Endothelial cell of umbilical vein (primary cell): ENCODE results near the gene EPS8. TPM values are rescaled to one million over a fixed set of nuclear protein-coding genes. Genes with fewer than 3 reads are reported as not detected.

Experiments used
- BruUV-seq: library from RNA; stranded (reverse); fragments of 400-500 nt; replicated peaks from 2 replicates; lab custom pipeline; 2021; lab: Mats Ljungman, UMichigan
- CTCF ChIA-PET: fragments of 300-600, 350-600 bp; sonication (Branson Sonifier 250); formaldehyde crosslinking; loops from one replicate; lab custom pipeline; 2021; ENCODE audit warnings: antibody characterized with exemption, inconsistent platforms; lab: Charles Lee
- POLR2A ChIA-PET: fragments of 300-600, 350-600 bp; sonication (Branson Sonifier 250); formaldehyde crosslinking; loops from one replicate; lab custom pipeline; 2021; ENCODE audit warnings: antibody characterized with exemption, inconsistent platforms; lab: Charles Lee
- DNase-seq: peaks from one replicate; pipeline ENCODE4 v3.0.0-alpha.2; 2011; ENCODE audit warnings: low read depth, low spot score
- FAIRE-seq: peaks from 2 replicates; lab custom pipeline; 2011; peaks lifted over from hg19 to GRCh38; lab: Jason Lieb, UNC
- H2AFZ ChIP-seq: 2 replicates; pipeline ENCODE4 v1.6.0; 2012; ENCODE audit warnings: low read depth, low read length, control low read depth, inconsistent platforms
- H3K27ac ChIP-seq: 2 replicates; pipeline ENCODE4 v1.5.1; 2011; ENCODE audit warnings: low read depth, mild to moderate bottlenecking, control low read depth, low read length, moderate library complexity; ENCODE audit not compliant: insufficient read depth
- H3K27me3 ChIP-seq, 2 experiments: 2 replicates each; pipeline versions ENCODE4 v1.6.0 to v1.6.1; 2011; ENCODE audit warnings: low read length in 2 of 2, mixed read lengths in 1 of 2; ENCODE audit not compliant: control insufficient read depth in 2 of 2, insufficient read depth in 2 of 2
- H3K36me3 ChIP-seq, 2 experiments: 2 replicates in 1 of 2; 3 replicates in 1 of 2; pipeline ENCODE4 v1.5.1; 2011; ENCODE audit warnings: low read length in 2 of 2, mild to moderate bottlenecking in 1 of 2, moderate library complexity in 1 of 2; ENCODE audit not compliant: control insufficient read depth in 2 of 2, insufficient read depth in 2 of 2; ENCODE audit errors: extremely low read depth in 1 of 2
- H3K4me1 ChIP-seq: 3 replicates; pipeline ENCODE4 v1.5.1; 2011; ENCODE audit warnings: mild to moderate bottlenecking, low read length; ENCODE audit not compliant: control insufficient read depth, insufficient read depth; ENCODE audit errors: extremely low read depth
- H3K4me2 ChIP-seq: 2 replicates; pipeline ENCODE4 v1.6.1; 2011; ENCODE audit warnings: low read length, control low read depth, mixed read lengths; ENCODE audit not compliant: insufficient read depth
- H3K4me3 ChIP-seq, 3 experiments: fragments of 200-600 bp in 1 of 3; sonication (generic), shearing (Covaris generic) in 1 of 3; replicated peaks in 1 of 3; 2 replicates each; pipeline ENCODE4 v1.5.1; 2011 to 2016; ENCODE audit warnings: control low read depth in 3 of 3, low read length in 3 of 3, mild to moderate bottlenecking in 2 of 3, inconsistent platforms in 1 of 3, low read depth in 1 of 3, moderate library complexity in 1 of 3; ENCODE audit not compliant: insufficient read depth in 1 of 3
- H3K79me2 ChIP-seq: 2 replicates; pipeline ENCODE4 v1.6.0; 2012; ENCODE audit warnings: low read length, inconsistent platforms; ENCODE audit not compliant: control insufficient read depth, insufficient read depth
- H3K9ac ChIP-seq: replicated peaks from 2 replicates; pipeline ENCODE3; 2011; ENCODE audit warnings: low read length, control low read depth; ENCODE audit not compliant: insufficient read depth; ENCODE audit errors: extremely low read depth
- H3K9me1 ChIP-seq: replicated peaks from 3 replicates; pipeline ENCODE4 v1.6.0; 2011; ENCODE audit warnings: mild to moderate bottlenecking, low read length; ENCODE audit not compliant: control insufficient read depth, insufficient read depth; ENCODE audit errors: extremely low read depth
- H3K9me3 ChIP-seq: replicated peaks from 2 replicates; pipeline ENCODE4 v1.5.1; 2012; ENCODE audit warnings: low read length, inconsistent platforms; ENCODE audit not compliant: control insufficient read depth, insufficient read depth
- H4K20me1 ChIP-seq: replicated peaks from 2 replicates; pipeline ENCODE3; 2011; ENCODE audit warnings: mild to moderate bottlenecking, low read length; ENCODE audit not compliant: control insufficient read depth, insufficient read depth; ENCODE audit errors: extremely low read depth
- CTCF ChIP-seq, 2 donors: IDR thresholded peaks; 1 replicate in 1 of 2; 2 replicates in 1 of 2; pipeline ENCODE4 v1.5.1; 2011; ENCODE audit warnings: low read length in 2 of 2, mild to moderate bottlenecking in 2 of 2, moderate library complexity in 2 of 2, control low read depth in 1 of 2, inconsistent platforms in 1 of 2, low read depth in 1 of 2; ENCODE audit not compliant: insufficient read depth in 1 of 2; ENCODE audit errors: extremely low read depth in 1 of 2
- EZH2 ChIP-seq: IDR thresholded peaks from 2 replicates; pipeline ENCODE4 v1.6.1; 2012; ENCODE audit warnings: borderline replicate concordance, low read depth, mild to moderate bottlenecking, moderate library complexity, low read length, inconsistent platforms; ENCODE audit not compliant: severe bottlenecking
- FOS ChIP-seq: IDR thresholded peaks from 2 replicates; pipeline ENCODE4 v1.6.1; 2011; ENCODE audit warnings: mild to moderate bottlenecking, low read length, moderate library complexity, borderline replicate concordance; ENCODE audit not compliant: insufficient read depth
- GATA2 ChIP-seq: IDR thresholded peaks from 2 replicates; pipeline ENCODE4 v1.7.0; 2011; ENCODE audit warnings: low read depth, mild to moderate bottlenecking, moderate library complexity, mixed read lengths, low read length; ENCODE audit not compliant: insufficient read length, insufficient read depth
- JUN ChIP-seq: IDR thresholded peaks from 2 replicates; pipeline ENCODE4 v1.6.1; 2011; ENCODE audit warnings: borderline replicate concordance, low read depth; ENCODE audit not compliant: insufficient read length, insufficient read depth
- MAX ChIP-seq: IDR thresholded peaks from 2 replicates; pipeline ENCODE4 v1.6.1; 2011; ENCODE audit not compliant: insufficient read depth, insufficient read length
- MYC ChIP-seq: IDR thresholded peaks from one replicate; pipeline ENCODE4 v1.6.1; 2011; ENCODE audit warnings: mild to moderate bottlenecking, low read depth, low read length
- POLR2A ChIP-seq: IDR thresholded peaks from 2 replicates; pipeline ENCODE4 v1.6.1; 2012; ENCODE audit warnings: low read depth, mild to moderate bottlenecking, control low read depth, low read length
- POLR2AphosphoS5 ChIP-seq: IDR thresholded peaks from 2 replicates; pipeline ENCODE4 v1.6.1; 2012; ENCODE audit warnings: low read depth, mild to moderate bottlenecking, control low read depth, low read length, moderate library complexity; ENCODE audit not compliant: insufficient read depth
- dilution Hi-C: fragments of 300-500 bp; cut with MboI; formaldehyde crosslinking; loops from one replicate; pipeline ENCODE4 v1.15.0; 2019; ENCODE audit warnings: low sequenced_read_pairs; ENCODE audit not compliant: extremely low pct_ligation_motif_present
- intact Hi-C: fragments of 100-400 bp; cut with micrococcal nuclease; formaldehyde crosslinking; loops from one replicate; pipeline ENCODE4 v1.10.0; 2022
- polyA plus RNA-seq, 4 experiments: library from polyadenylated mRNA; depleted of rRNA in 3 of 4; stranded (reverse) in 3 of 4; unstranded in 1 of 4; fragments of >200 nt; gene quantifications; 2 replicates each; pipeline versions ENCODE4 v1.2.1 to v1.2.3, GENCODE V29; 2011 to 2012; ENCODE audit warnings: missing spikeins in 1 of 4
- total RNA-seq: library from RNA; stranded (reverse); gene quantifications from 2 replicates; pipeline ENCODE4 v1.2.3, GENCODE V29; 2021

Gene EPS8
- total and polyA plus RNA-seq, 2 donors (not counting 3 experiments of a cell fraction or from before 2014, with no cell fraction given), result 8.4 to 11.9 TPM

- dilution Hi-C loops (no loop called here), intact Hi-C loops (loop anchor here (1.0 to 2.0 kb wide), 5 partner anchors 8 to 254 kb away; partner anchors contain the start of genes EPS8 and STRAP)
- H3K27ac ChIP-seq, result peak overlapping the region; percentile 94
- H3K4me1 ChIP-seq, result peaks cover 54% of the 10 kb centered on the region
- CTCF ChIA-PET, result interaction anchor here (0.7 to 2.5 kb wide), 6 partner anchors 8 to 143 kb away, joined by 4 to 7 read pairs (median 4); no protein-coding TSS in a partner anchor
- BruUV-seq, result no TSS peak
- peak; percentile 90 for DNase-seq
- no peaks in the 10 kb centered on the region for H3K9me1 ChIP-seq
- no peaks in the 10 kb centered on the region for H3K36me3 ChIP-seq
- no peak overlapping the region for H3K4me3 ChIP-seq
- no peaks in the 10 kb centered on the region for H3K79me2 ChIP-seq
- TF ChIP-seq JUN (peak; percentile 72), POLR2AphosphoS5 (peak; percentile 50), MYC (no peak), FOS (peak; percentile 70), GATA2 (peak; percentile 60), POLR2A (no peak)
- peak overlapping the region; percentile 2 for H2AFZ ChIP-seq
- no peaks in the 10 kb centered on the region for H4K20me1 ChIP-seq
- H3K27me3 ChIP-seq, result no peaks in the 10 kb centered on the region
- POLR2A ChIA-PET, result no interaction called here
- H3K9me3 ChIP-seq, result no peaks in the 10 kb centered on the region
- H3K9ac ChIP-seq, result peak overlapping the region; percentile 77
- peak; percentile 55 for FAIRE-seq
- H3K4me2 ChIP-seq, result peak overlapping the region; percentile 85
These were observed 160.1 kb downstream of the EPS8 start for GRCh38 chr12:15629108-15629507.

- dilution Hi-C loops (no loop called here), intact Hi-C loops (loop anchor here (2.0 kb wide), 3 partner anchors 73 to 255 kb away; partner anchors contain the start of genes EPS8 and STRAP)
- H3K9me1 ChIP-seq, result no peaks in the 10 kb centered on the region
- H3K27ac ChIP-seq, result peak overlapping the region; percentile 94
- peak overlapping the region; percentile 85 for H3K4me2 ChIP-seq
- FAIRE-seq, result no peak
- no peaks in the 10 kb centered on the region for H3K79me2 ChIP-seq
- no peaks in the 10 kb centered on the region for H4K20me1 ChIP-seq
- BruUV-seq, result TSS peak; percentile 66
- H3K9ac ChIP-seq, result peak overlapping the region; percentile 77
- peak; percentile 66 for DNase-seq
- POLR2A ChIA-PET, result no interaction called here
- H3K9me3 ChIP-seq, result no peaks in the 10 kb centered on the region
- no peak for TF ChIP-seq FOS
- no peak for TF ChIP-seq MYC
- TF ChIP-seq CTCF (IDR thresholded peaks at IDR 0.05; ENCODE audit: extremely low read depth in 1 of 2, insufficient read depth in 1 of 2, low read depth in 1 of 2, low read length in 2 of 2), result no peak
- no peak for TF ChIP-seq MAX
- TF ChIP-seq POLR2A, result no peak
- no peak for TF ChIP-seq JUN
- TF ChIP-seq GATA2, result no peak
- TF ChIP-seq POLR2AphosphoS5, result no peak
- no peak for TF ChIP-seq EZH2
- no peak overlapping the region for H3K4me3 ChIP-seq
- H3K4me1 ChIP-seq, result peaks cover 47% of the 10 kb centered on the region
- no peaks in the 10 kb centered on the region for H3K36me3 ChIP-seq
- H3K27me3 ChIP-seq, result no peaks in the 10 kb centered on the region
- peak overlapping the region; percentile 64 for H2AFZ ChIP-seq
- CTCF ChIA-PET, result interaction anchor here (1.1 to 2.5 kb wide), 8 partner anchors 10 to 144 kb away, joined by 3 to 7 read pairs (median 4); no protein-coding TSS in a partner anchor
These were observed 160.9 kb downstream of the EPS8 start for GRCh38 chr12:15627995-15628945.
